ENCODE measurements around the gene LONP1.
"Not testable (repeated sequence)": the region's sequence is repeated elsewhere in the genome, so short reads cannot be mapped to it uniquely, and the experiment has no call there.

LONP1 gene

GRCh38 chr19:5713228-5713627 is 6.7 kb downstream of the LONP1 start:
- H3K9ac ChIP-seq = no peak overlapping the region
- H3K36me3 ChIP-seq = peaks cover 92% of the 10 kb centered on the region
- H3K27ac ChIP-seq = no peak overlapping the region
- peaks cover 12% of the 10 kb centered on the region for H3K4me1 ChIP-seq
- H3K4me3 ChIP-seq = no peak overlapping the region
- H4K20me1 ChIP-seq = peaks cover 83% of the 10 kb centered on the region
- no peak overlapping the region for H3K4me2 ChIP-seq
- H3K27me3 ChIP-seq = no peaks in the 10 kb centered on the region
- TF ChIP-seq Cebpa-rat (IDR thresholded peaks at IDR 0.05) = no peak
- no peaks in the 10 kb centered on the region for H3K9me3 ChIP-seq

GRCh38 chr19:5711713-5712161 is 8.2 kb downstream of the LONP1 start:
- Histone ChIP-seq H3K9ac (no peak overlapping the region), H3K36me3 (peaks cover 93% of the 10 kb centered on the region), H3K9me3 (no peaks in the 10 kb centered on the region), H3K27me3 (no peaks in the 10 kb centered on the region), H3K4me1 (no peaks in the 10 kb centered on the region), H4K20me1 (peaks cover 83% of the 10 kb centered on the region), H3K4me3 (no peak overlapping the region), H3K4me2 (no peak overlapping the region), H3K27ac (no peak overlapping the region)
- TF ChIP-seq Cebpa-rat (IDR thresholded peaks at IDR 0.05) = no peak

GRCh38 chr19:5711025-5711424 is 8.9 kb downstream of the LONP1 start:
- H4K20me1 ChIP-seq = peaks cover 83% of the 10 kb centered on the region
- H3K4me2 ChIP-seq = no peak overlapping the region
- TF ChIP-seq Cebpa-rat (IDR thresholded peaks at IDR 0.05) = no peak
- no peak overlapping the region for H3K4me3 ChIP-seq
- peaks cover 94% of the 10 kb centered on the region for H3K36me3 ChIP-seq
- H3K4me1 ChIP-seq = no peaks in the 10 kb centered on the region
- H3K9ac ChIP-seq = no peak overlapping the region
- H3K9me3 ChIP-seq = no peaks in the 10 kb centered on the region
- no peak overlapping the region for H3K27ac ChIP-seq
- no peaks in the 10 kb centered on the region for H3K27me3 ChIP-seq

- Histone ChIP-seq H3K4me2 (no peak overlapping the region), H3K36me3 (peaks cover 99% of the 10 kb centered on the region), H3K4me1 (no peaks in the 10 kb centered on the region), H3K27me3 (no peaks in the 10 kb centered on the region), H3K27ac (no peak overlapping the region), H3K4me3 (no peak overlapping the region), H3K9ac (no peak overlapping the region), H4K20me1 (peaks cover 80% of the 10 kb centered on the region), H3K9me3 (peaks cover 6% of the 10 kb centered on the region; the same call in 1 of the 2 replicates)
- TF ChIP-seq Cebpa-rat (IDR thresholded peaks at IDR 0.05) = no peak
Measured at GRCh38 chr19:5707576-5708575, 12.1 kb downstream of the LONP1 start.

GRCh38 chr19:5706876-5707573 is 12.9 kb downstream of the LONP1 start:
- Histone ChIP-seq H3K4me1 (no peaks in the 10 kb centered on the region), H3K4me3 (no peak overlapping the region), H3K9ac (no peak overlapping the region), H3K9me3 (peaks cover 6% of the 10 kb centered on the region; the same call in 1 of the 2 replicates), H3K4me2 (no peak overlapping the region), H3K36me3 (peaks cover 94% of the 10 kb centered on the region), H4K20me1 (peaks cover 71% of the 10 kb centered on the region), H3K27me3 (no peaks in the 10 kb centered on the region), H3K27ac (no peak overlapping the region)
- no peak for TF ChIP-seq Cebpa-rat (IDR thresholded peaks at IDR 0.05)

- TF ChIP-seq Cebpa-rat (IDR thresholded peaks at IDR 0.05) = no peak
- H3K36me3 ChIP-seq = peaks cover 94% of the 10 kb centered on the region
Measured at GRCh38 chr19:5705552-5705951, 14.4 kb downstream of the LONP1 start.

GRCh38 chr19:5703819-5704818 is 15.8 kb downstream of the LONP1 start:
- peaks cover 73% of the 10 kb centered on the region for H4K20me1 ChIP-seq
- peaks cover 94% of the 10 kb centered on the region for H3K36me3 ChIP-seq
- H3K27ac ChIP-seq = no peak overlapping the region
- H3K4me2 ChIP-seq = no peak overlapping the region
- no peak overlapping the region for H3K4me3 ChIP-seq
- no peaks in the 10 kb centered on the region for H3K27me3 ChIP-seq
- peaks cover 19% of the 10 kb centered on the region for H3K4me1 ChIP-seq
- no peak overlapping the region for H3K9ac ChIP-seq
- peaks cover 6% of the 10 kb centered on the region; the same call in 1 of the 2 replicates for H3K9me3 ChIP-seq
- no peak for TF ChIP-seq Cebpa-rat (IDR thresholded peaks at IDR 0.05)

More at GRCh38 chr19:5705552-5705951, 14.4 kb downstream of the LONP1 start:
- Histone ChIP-seq H3K4me2 (no peak overlapping the region), H4K20me1 (peaks cover 65% of the 10 kb centered on the region), H3K4me3 (no peak overlapping the region), H3K9me3 (peaks cover 6% of the 10 kb centered on the region; the same call in 1 of the 2 replicates), H3K27me3 (no peaks in the 10 kb centered on the region), H3K27ac (no peak overlapping the region), H3K4me1 (peaks cover 5% of the 10 kb centered on the region; the same call in 1 of the 2 replicates), H3K9ac (no peak overlapping the region)

GRCh38 chr19:5702053-5702410 is 17.9 kb downstream of the LONP1 start:
- H3K27me3 ChIP-seq, H3K9ac ChIP-seq, H3K9me3 ChIP-seq, H3K27ac ChIP-seq, H3K4me2 ChIP-seq, H3K4me3 ChIP-seq: not testable (repeated sequence)
- Histone ChIP-seq H3K4me1 (peaks cover 31% of the 10 kb centered on the region), H3K36me3 (peaks cover 89% of the 10 kb centered on the region), H4K20me1 (peaks cover 82% of the 10 kb centered on the region)

All from BLaER1 (cell line).